Measurements from ENCODE around the gene PDGFD.

The PDGFD gene

GRCh38 chr11:104113541-104113940, 50.4 kb downstream of the PDGFD start:
- Histone ChIP-seq H3K4me1 (ENCODE audit: control extremely low read depth in 1 of 4, control insufficient read depth in 4 of 4, insufficient read depth in 4 of 4, low read length in 3 of 4) (no peaks in the 10 kb centered on the region), H3K27me3 (replicated peaks in 2 of 5; ENCODE audit: control insufficient read depth in 4 of 5, insufficient read depth in 5 of 5, low read length in 4 of 5) (no peaks in the 10 kb centered on the region), H3K27ac (ENCODE audit: insufficient read depth in 1 of 2, low read depth in 1 of 2, low read length in 2 of 2, poor library complexity in 1 of 2, severe bottlenecking in 2 of 2) (no peak overlapping the region), H3K9me3 (ENCODE audit: control extremely low read depth in 1 of 5, control insufficient read depth in 4 of 5, insufficient read depth in 2 of 5, low read depth in 1 of 5, low read length in 4 of 5) (peaks cover 2 to 13% (median 3%) of the 10 kb centered on the region in 5 experiments), H3K4me3 (ENCODE audit: control insufficient read depth in 1 of 7, extremely low read depth in 1 of 7, insufficient read depth in 4 of 7, low read depth in 2 of 7, low read length in 6 of 7) (no peak overlapping the region), H3K36me3 (ENCODE audit: control insufficient read depth in 4 of 4, insufficient read depth in 4 of 4, low read length in 3 of 4) (peaks cover 0 to 2% (median 0%) of the 10 kb centered on the region in 4 experiments)
- ChIA-PET CTCF (no interaction called here), POLR2A (no interaction called here)
- DNase-seq = no peak
- no CpG with 5 or more reads among the region's 2 CpGs for WGBS (ENCODE audit: insufficient coverage)

GRCh38 chr11:104106136-104106754, 57.7 kb downstream of the PDGFD start:
- 100% methylated on average over 2 of the region's 5 CpGs for WGBS (ENCODE audit: insufficient coverage)
- Histone ChIP-seq H3K27ac (ENCODE audit: insufficient read depth in 1 of 2, low read depth in 1 of 2, low read length in 2 of 2, poor library complexity in 1 of 2, severe bottlenecking in 2 of 2) (no peak overlapping the region), H3K36me3 (ENCODE audit: control insufficient read depth in 4 of 4, insufficient read depth in 4 of 4, low read length in 3 of 4) (no peaks in the 10 kb centered on the region), H3K9me3 (ENCODE audit: control extremely low read depth in 1 of 5, control insufficient read depth in 4 of 5, insufficient read depth in 2 of 5, low read depth in 1 of 5, low read length in 4 of 5) (peaks cover 0 to 3% (median 0%) of the 10 kb centered on the region in 5 experiments), H3K4me1 (ENCODE audit: control extremely low read depth in 1 of 4, control insufficient read depth in 4 of 4, insufficient read depth in 4 of 4, low read length in 3 of 4) (no peaks in the 10 kb centered on the region), H3K27me3 (replicated peaks in 2 of 5; ENCODE audit: control insufficient read depth in 4 of 5, insufficient read depth in 5 of 5, low read length in 4 of 5) (no peaks in the 10 kb centered on the region), H3K4me3 (ENCODE audit: control insufficient read depth in 1 of 7, extremely low read depth in 1 of 7, insufficient read depth in 4 of 7, low read depth in 2 of 7, low read length in 6 of 7) (no peak overlapping the region)
- CTCF ChIA-PET = interaction anchor here (1.5 kb wide), 1 partner anchor 14 kb away, joined by 4 read pairs; no protein-coding TSS in a partner anchor
- POLR2A ChIA-PET = interaction anchor here (0.6 kb wide), 1 partner anchor 894 kb away, joined by 4 read pairs; no protein-coding TSS in a partner anchor
- no peak for DNase-seq

GRCh38 chr11:104105155-104105554, 58.8 kb downstream of the PDGFD start:
- ChIA-PET CTCF (no interaction called here), POLR2A (interaction anchor here (0.6 kb wide), 1 partner anchor 893 kb away, joined by 4 read pairs; no protein-coding TSS in a partner anchor)
- peaks cover 0 to 3% (median 0%) of the 10 kb centered on the region in 5 experiments for H3K9me3 ChIP-seq (ENCODE audit: control extremely low read depth in 1 of 5, control insufficient read depth in 4 of 5, insufficient read depth in 2 of 5, low read depth in 1 of 5, low read length in 4 of 5)
- H3K27ac ChIP-seq (ENCODE audit: insufficient read depth in 1 of 2, low read depth in 1 of 2, low read length in 2 of 2, poor library complexity in 1 of 2, severe bottlenecking in 2 of 2) = no peak overlapping the region
- no peak overlapping the region for H3K4me3 ChIP-seq (ENCODE audit: control insufficient read depth in 1 of 7, extremely low read depth in 1 of 7, insufficient read depth in 4 of 7, low read depth in 2 of 7, low read length in 6 of 7)
- H3K27me3 ChIP-seq (replicated peaks in 2 of 5; ENCODE audit: control insufficient read depth in 4 of 5, insufficient read depth in 5 of 5, low read length in 4 of 5) = no peaks in the 10 kb centered on the region
- no CpG with 5 or more reads among the region's 1 CpG for WGBS (ENCODE audit: insufficient coverage)
- no peaks in the 10 kb centered on the region for H3K4me1 ChIP-seq (ENCODE audit: control extremely low read depth in 1 of 4, control insufficient read depth in 4 of 4, insufficient read depth in 4 of 4, low read length in 3 of 4)
- no peaks in the 10 kb centered on the region for H3K36me3 ChIP-seq (ENCODE audit: control insufficient read depth in 4 of 4, insufficient read depth in 4 of 4, low read length in 3 of 4)
- DNase-seq = no peak

- Histone ChIP-seq H3K27ac (ENCODE audit: insufficient read depth in 1 of 2, low read depth in 1 of 2, low read length in 2 of 2, poor library complexity in 1 of 2, severe bottlenecking in 2 of 2) (no peak overlapping the region), H3K9me3 (ENCODE audit: control extremely low read depth in 1 of 5, control insufficient read depth in 4 of 5, insufficient read depth in 2 of 5, low read depth in 1 of 5, low read length in 4 of 5) (peaks cover 0 to 3% (median 0%) of the 10 kb centered on the region in 5 experiments), H3K4me1 (ENCODE audit: control extremely low read depth in 1 of 4, control insufficient read depth in 4 of 4, insufficient read depth in 4 of 4, low read length in 3 of 4) (no peaks in the 10 kb centered on the region), H3K4me3 (ENCODE audit: control insufficient read depth in 1 of 7, extremely low read depth in 1 of 7, insufficient read depth in 4 of 7, low read depth in 2 of 7, low read length in 6 of 7) (no peak overlapping the region), H3K36me3 (ENCODE audit: control insufficient read depth in 4 of 4, insufficient read depth in 4 of 4, low read length in 3 of 4) (no peaks in the 10 kb centered on the region), H3K27me3 (replicated peaks in 2 of 5; ENCODE audit: control insufficient read depth in 4 of 5, insufficient read depth in 5 of 5, low read length in 4 of 5) (no peaks in the 10 kb centered on the region)
- no peak for DNase-seq
- ChIA-PET POLR2A (no interaction called here), CTCF (no interaction called here)
- WGBS (ENCODE audit: insufficient coverage) = 100% methylated on average over 1 of the region's 3 CpGs
Observed at GRCh38 chr11:104104664-104105063, 59.3 kb downstream of the PDGFD start.

GRCh38 chr11:104104201-104104600, 59.7 kb downstream of the PDGFD start:
- ChIA-PET POLR2A (no interaction called here), CTCF (no interaction called here)
- Histone ChIP-seq H3K9me3 (ENCODE audit: control extremely low read depth in 1 of 5, control insufficient read depth in 4 of 5, insufficient read depth in 2 of 5, low read depth in 1 of 5, low read length in 4 of 5) (peaks cover 0 to 3% (median 0%) of the 10 kb centered on the region in 5 experiments), H3K27ac (ENCODE audit: insufficient read depth in 1 of 2, low read depth in 1 of 2, low read length in 2 of 2, poor library complexity in 1 of 2, severe bottlenecking in 2 of 2) (no peak overlapping the region), H3K36me3 (ENCODE audit: control insufficient read depth in 4 of 4, insufficient read depth in 4 of 4, low read length in 3 of 4) (no peaks in the 10 kb centered on the region), H3K4me3 (ENCODE audit: control insufficient read depth in 1 of 7, extremely low read depth in 1 of 7, insufficient read depth in 4 of 7, low read depth in 2 of 7, low read length in 6 of 7) (no peak overlapping the region), H3K27me3 (replicated peaks in 2 of 5; ENCODE audit: control insufficient read depth in 4 of 5, insufficient read depth in 5 of 5, low read length in 4 of 5) (no peaks in the 10 kb centered on the region), H3K4me1 (ENCODE audit: control extremely low read depth in 1 of 4, control insufficient read depth in 4 of 4, insufficient read depth in 4 of 4, low read length in 3 of 4) (no peaks in the 10 kb centered on the region)
- WGBS (ENCODE audit: insufficient coverage) = no CpG with 5 or more reads among the region's 2 CpGs
- no peak for DNase-seq

- H3K27ac ChIP-seq (ENCODE audit: insufficient read depth in 1 of 2, low read depth in 1 of 2, low read length in 2 of 2, poor library complexity in 1 of 2, severe bottlenecking in 2 of 2) = no peak overlapping the region
- ChIA-PET CTCF (no interaction called here), POLR2A (no interaction called here)
- WGBS (ENCODE audit: insufficient coverage) = no CpG with 5 or more reads among the region's 3 CpGs
- peaks cover 0 to 3% (median 0%) of the 10 kb centered on the region in 5 experiments for H3K9me3 ChIP-seq (ENCODE audit: control extremely low read depth in 1 of 5, control insufficient read depth in 4 of 5, insufficient read depth in 2 of 5, low read depth in 1 of 5, low read length in 4 of 5)
- no peak for DNase-seq
- H3K36me3 ChIP-seq (ENCODE audit: control insufficient read depth in 4 of 4, insufficient read depth in 4 of 4, low read length in 3 of 4) = no peaks in the 10 kb centered on the region
- no peaks in the 10 kb centered on the region for H3K4me1 ChIP-seq (ENCODE audit: control extremely low read depth in 1 of 4, control insufficient read depth in 4 of 4, insufficient read depth in 4 of 4, low read length in 3 of 4)
- H3K27me3 ChIP-seq (replicated peaks in 2 of 5; ENCODE audit: control insufficient read depth in 4 of 5, insufficient read depth in 5 of 5, low read length in 4 of 5) = no peaks in the 10 kb centered on the region
- H3K4me3 ChIP-seq (ENCODE audit: control insufficient read depth in 1 of 7, extremely low read depth in 1 of 7, insufficient read depth in 4 of 7, low read depth in 2 of 7, low read length in 6 of 7) = no peak overlapping the region
Observed at GRCh38 chr11:104098555-104098954, 65.4 kb downstream of the PDGFD start.

- POLR2A ChIA-PET = no interaction called here
- CTCF ChIA-PET = no interaction called here
Observed at GRCh38 chr11:104098132-104098531, 65.8 kb downstream of the PDGFD start.

More at GRCh38 chr11:104098132-104098531, 65.8 kb downstream of the PDGFD start:
- Histone ChIP-seq H3K27ac (ENCODE audit: insufficient read depth in 1 of 2, low read depth in 1 of 2, low read length in 2 of 2, poor library complexity in 1 of 2, severe bottlenecking in 2 of 2) (no peak overlapping the region), H3K27me3 (replicated peaks in 2 of 5; ENCODE audit: control insufficient read depth in 4 of 5, insufficient read depth in 5 of 5, low read length in 4 of 5) (no peaks in the 10 kb centered on the region), H3K36me3 (ENCODE audit: control insufficient read depth in 4 of 4, insufficient read depth in 4 of 4, low read length in 3 of 4) (no peaks in the 10 kb centered on the region), H3K4me3 (ENCODE audit: control insufficient read depth in 1 of 7, extremely low read depth in 1 of 7, insufficient read depth in 4 of 7, low read depth in 2 of 7, low read length in 6 of 7) (no peak overlapping the region), H3K9me3 (ENCODE audit: control extremely low read depth in 1 of 5, control insufficient read depth in 4 of 5, insufficient read depth in 2 of 5, low read depth in 1 of 5, low read length in 4 of 5) (peaks cover 0 to 3% (median 0%) of the 10 kb centered on the region in 5 experiments), H3K4me1 (ENCODE audit: control extremely low read depth in 1 of 4, control insufficient read depth in 4 of 4, insufficient read depth in 4 of 4, low read length in 3 of 4) (no peaks in the 10 kb centered on the region)
- DNase-seq = no peak
- no CpG with 5 or more reads among the region's 1 CpG for WGBS (ENCODE audit: insufficient coverage)

Measured in common myeloid progenitor, CD34-positive (primary cell).